ENCODE results near the gene GPLD1.
"Not testable (repeated sequence)": the region's sequence is repeated elsewhere in the genome, so short reads cannot be mapped to it uniquely, and the experiment has no call there.

DNA sequence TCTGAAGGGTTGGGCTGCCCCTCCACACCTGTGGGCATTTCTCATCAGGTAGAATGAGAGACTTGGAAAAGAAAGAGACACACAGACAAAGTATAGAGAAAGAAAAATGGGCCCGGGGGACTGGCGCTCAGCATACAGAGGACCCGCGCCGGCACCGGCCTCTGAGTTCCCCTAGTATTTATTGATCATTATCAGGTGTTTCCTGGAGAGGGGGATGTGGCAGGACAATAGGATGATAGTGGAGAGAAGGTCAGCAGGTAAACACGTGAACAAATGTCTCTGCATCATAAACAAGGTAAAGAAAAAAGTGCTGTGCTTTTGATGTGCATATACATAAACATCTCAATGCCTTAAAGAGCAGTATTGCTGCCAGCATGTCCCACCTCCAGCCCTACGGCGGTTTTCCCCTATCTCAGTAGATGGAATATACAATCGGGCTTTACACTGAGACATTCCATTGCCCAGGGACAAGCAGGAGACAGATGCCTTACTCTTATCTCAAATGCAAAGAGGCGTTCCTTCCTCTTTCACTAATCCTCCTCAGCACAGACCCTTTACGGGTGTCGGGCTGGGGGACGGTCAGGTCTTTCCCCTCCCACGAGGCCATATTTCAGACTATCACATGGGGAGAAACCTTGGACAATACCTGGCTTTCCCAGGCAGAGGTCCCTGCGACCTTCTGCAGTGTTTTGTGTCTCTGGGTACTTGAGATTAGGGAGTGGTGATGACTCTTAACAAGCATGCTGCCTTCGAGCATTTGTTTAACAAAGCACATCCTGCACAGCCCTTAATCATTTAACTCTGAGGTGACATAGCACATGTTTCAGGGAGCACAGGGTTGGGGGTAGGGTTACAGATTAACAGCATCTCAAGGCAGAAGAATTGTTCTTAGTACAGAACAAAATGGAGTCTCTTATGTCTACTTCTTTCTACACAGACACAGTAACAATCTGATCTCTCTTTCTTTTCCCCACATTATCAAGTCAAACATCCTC is 89.0 kb downstream of the GPLD1 start:
- not testable (repeated sequence) for TF ChIP-seq POLR2A, POLR2AphosphoS5 (IDR thresholded peaks at IDR 0.05)
